ENCODE measurements around the gene CBL.
"Not testable (repeated sequence)": the region's sequence is repeated elsewhere in the genome, so short reads cannot be mapped to it uniquely, and the experiment has no call there.

CBL gene

DNA sequence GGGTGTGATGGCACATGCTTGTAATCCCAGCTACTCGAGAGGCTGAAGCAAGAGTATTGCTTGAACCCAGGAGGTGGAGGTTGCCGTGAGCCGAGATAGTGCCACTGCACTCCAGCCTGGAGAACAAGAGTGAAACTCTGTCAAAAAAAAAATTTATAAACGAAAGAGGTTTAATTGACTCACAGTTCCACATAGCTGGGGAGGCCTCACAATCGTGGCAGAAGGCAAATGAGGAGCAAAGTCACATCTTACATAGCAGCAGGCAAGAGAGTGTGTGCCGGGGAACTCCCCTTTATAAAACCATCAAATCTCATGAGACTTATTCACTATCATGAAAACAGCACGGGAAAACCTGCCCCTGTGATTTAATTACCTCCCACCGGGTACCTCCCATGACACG lies 21.7 kb upstream of the CBL start:
- DNase-seq (ENCODE audit: low read depth in 3 of 3, low spot score in 1 of 3): not testable (repeated sequence)

DNA sequence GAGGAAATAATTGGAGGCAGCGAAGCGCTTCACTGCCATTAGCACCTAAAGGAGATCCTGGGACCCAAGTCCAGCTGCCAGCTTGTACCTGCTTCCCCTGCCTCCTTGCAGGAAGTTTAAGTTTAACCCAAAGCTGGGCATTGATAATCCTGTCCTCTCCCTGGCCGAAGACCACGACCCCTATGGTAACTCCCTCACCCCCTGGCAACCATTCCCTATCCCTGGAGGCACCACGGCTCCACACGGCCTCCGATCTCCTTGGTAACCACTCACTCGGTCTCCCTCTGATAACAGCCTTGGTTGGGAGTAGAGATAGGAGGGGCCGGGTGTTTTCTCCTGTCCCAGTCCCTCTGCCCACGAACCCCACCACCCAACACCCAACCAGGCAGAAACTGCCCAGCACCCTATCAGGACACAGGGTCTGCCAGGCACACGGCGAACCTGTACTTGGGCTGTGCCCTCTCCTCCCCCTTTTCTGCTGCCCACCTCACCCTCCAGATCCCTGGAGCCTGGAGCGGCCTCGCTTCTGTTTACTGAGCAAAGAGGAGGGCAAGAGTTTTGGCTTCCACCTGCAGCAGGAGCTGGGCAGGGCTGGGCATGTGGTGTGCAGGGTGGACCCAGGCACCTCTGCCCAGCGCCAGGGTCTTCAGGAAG lies 20.0 kb upstream of the CBL start:
- no peak for DNase-seq (ENCODE audit: low read depth in 3 of 3, low spot score in 1 of 3)

DNA sequence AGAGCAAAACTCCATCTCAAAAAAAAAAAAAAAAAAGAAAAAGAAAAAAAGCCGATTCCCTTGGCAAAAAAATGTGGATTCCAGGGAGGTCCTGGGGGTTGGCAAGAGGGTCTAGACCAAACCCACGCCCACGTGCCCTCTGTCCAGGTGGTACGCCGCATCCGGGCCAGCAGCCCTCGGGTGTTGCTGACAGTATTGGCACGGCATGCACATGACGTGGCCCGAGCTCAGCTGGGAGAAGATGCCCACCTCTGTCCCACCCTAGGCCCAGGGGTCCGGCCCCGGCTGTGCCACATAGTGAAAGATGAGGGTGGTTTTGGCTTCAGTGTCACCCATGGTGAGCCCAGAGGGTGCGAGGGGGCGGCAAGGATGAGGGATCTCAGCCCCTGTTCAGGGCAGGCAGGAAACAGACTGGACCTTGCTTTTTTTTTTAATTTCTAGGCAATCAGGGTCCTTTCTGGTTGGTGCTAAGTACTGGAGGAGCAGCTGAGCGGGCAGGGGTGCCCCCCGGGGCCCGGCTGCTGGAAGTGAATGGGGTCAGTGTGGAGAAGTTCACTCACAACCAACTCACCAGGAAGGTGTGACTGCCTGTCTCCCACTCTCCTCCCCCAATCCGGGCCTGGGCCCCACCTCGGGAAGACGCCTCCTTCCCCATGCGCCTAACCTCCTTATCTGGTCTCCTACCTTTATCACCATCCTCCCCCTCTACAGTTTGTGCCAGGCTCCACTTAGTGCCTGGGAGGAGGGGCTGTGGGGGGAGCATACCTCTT lies 18.8 kb upstream of the CBL start:
- DNase-seq (ENCODE audit: low read depth in 3 of 3, low spot score in 1 of 3): no peak

DNA sequence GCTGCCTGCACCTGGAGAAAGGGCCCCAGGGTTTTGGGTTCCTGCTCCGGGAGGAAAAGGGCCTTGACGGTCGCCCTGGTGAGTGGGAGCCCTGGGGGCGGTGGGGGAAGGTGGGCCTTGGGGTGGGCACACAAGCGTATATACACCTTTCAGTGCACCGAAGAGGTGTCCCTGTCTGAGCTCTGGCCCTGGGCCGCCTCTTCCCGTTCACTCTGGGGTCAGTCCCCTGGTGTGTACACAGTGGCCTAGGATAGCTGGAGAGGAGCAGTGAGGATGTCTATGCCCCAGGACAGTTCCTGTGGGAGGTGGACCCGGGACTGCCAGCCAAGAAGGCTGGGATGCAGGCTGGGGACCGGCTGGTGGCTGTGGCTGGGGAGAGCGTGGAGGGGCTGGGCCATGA lies 18.1 kb upstream of the CBL start:
- DNase-seq (ENCODE audit: low read depth in 3 of 3, low spot score in 1 of 3): no peak

DNA sequence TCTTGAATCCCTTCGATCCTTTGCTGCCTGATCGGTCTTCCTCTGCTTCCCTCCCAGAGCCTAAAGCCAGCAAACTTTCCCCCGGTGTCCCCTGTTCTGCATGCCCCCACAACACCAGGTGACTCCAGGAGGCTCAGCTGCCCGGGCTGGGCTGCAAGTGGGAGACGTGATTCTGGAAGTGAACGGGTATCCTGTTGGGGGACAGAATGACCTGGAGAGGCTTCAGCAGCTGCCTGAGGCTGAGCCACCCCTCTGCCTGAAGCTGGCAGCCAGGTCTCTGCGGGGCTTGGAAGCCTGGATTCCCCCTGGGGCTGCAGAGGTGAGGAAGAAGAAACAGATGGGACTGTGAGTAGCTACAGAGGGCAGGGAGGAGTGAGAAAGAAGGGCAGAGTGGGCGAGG lies 17.3 kb upstream of the CBL start:
- DNase-seq (ENCODE audit: low read depth in 3 of 3, low spot score in 1 of 3): no peak

DNA sequence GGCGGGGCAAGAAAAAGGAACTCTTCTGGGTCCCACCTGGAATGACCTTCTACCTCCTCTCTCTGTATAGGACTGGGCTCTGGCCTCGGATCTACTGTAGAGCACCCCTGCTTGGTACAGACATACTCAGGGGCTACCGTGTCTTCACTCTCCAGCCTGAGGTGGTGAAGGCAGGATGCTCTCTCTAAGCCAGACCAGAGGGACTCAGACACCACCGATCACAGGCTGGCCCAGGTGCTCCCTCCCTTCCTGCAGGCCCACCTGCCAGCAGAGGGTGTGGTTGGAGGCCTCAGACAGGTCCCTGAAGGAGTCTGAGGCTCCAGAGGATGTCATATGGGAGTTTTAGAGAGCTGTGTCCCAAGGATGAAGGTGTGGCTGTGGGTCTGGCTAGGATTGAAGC lies 16.7 kb upstream of the CBL start:
- no peak for DNase-seq (ENCODE audit: low read depth in 3 of 3, low spot score in 1 of 3)

DNA sequence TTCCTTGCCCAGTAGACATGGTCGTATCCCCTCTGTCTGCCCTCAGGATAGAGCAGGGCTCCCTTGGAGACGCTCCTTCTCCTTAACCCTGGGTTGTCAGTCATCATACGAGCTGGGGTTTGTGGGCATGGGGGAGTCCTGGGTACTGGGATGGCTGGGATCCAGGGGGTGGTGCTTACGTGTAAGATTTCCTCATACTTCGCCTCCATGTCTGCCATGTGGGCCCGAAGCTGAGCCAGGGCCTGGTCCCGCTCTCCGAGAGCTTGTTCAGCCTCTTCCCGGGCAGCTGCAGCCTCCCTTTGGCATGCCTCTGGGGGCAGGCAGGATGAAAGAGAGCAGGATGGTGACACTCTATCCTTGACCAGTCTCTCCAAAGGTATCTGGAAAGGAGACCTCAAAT lies 15.6 kb upstream of the CBL start:
- DNase-seq (ENCODE audit: low read depth in 3 of 3, low spot score in 1 of 3): no peak

DNA sequence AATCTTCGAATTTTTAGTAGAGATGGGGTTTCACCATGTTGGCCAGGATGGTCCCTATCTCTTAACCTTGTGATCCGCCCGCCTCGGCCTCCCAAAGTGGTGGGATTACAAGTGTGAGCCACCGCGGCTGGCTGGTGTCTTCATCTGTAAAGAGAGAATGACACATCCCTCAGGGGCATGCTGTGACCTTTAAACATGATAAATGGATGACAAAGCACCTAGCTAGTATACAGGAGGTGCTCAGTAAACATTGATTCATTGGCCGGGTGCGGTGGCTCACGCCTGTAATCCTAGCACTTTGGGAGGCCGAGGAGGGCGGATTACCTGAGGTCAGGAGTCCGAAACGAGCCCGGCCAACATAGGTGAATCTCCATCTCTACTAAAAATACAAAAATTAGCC lies 14.9 kb upstream of the CBL start:
- not testable (repeated sequence) for DNase-seq (ENCODE audit: low read depth in 3 of 3, low spot score in 1 of 3)

DNA sequence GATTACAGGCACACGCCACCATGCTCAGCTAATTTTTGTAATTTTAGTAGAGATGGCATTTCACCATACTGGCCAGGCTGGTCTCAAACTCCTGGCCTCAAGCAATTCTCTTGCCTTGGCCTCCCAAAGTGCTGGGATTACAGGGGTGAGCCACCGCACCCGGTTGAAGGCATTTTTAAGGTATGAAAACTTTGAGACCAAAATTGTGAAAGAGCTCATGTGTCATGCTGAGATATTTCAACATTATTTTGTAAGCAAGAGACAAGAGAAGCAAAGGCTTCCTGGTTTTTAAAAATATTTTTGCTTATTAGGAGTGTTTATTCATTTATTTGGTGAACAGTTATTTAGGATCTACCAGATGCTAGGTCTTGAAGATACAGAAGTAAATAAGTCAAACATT lies 14.0 kb upstream of the CBL start:
- no peak for DNase-seq (ENCODE audit: low read depth in 3 of 3, low spot score in 1 of 3)

DNA sequence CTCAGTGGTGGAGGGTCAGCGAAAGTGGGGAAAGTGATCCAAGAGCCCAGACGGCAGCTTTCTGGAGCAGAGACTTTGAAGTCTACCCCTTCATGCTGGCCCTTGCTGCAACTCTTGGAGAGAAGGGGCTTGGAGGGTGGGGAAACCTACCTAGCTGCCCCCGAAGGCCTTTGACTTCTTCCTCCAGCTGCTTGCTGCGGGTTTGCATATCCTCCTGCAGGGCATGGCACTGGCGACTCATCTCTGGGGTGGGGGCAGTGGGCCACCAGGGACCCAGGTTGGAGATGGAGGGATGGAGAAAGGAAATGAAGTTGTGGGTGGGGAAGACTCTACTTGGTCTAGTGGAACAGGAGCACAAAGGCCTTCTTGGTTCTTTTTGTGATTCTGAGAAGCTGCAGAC lies 13.1 kb upstream of the CBL start:
- no peak for DNase-seq (ENCODE audit: low read depth in 3 of 3, low spot score in 1 of 3)

DNA sequence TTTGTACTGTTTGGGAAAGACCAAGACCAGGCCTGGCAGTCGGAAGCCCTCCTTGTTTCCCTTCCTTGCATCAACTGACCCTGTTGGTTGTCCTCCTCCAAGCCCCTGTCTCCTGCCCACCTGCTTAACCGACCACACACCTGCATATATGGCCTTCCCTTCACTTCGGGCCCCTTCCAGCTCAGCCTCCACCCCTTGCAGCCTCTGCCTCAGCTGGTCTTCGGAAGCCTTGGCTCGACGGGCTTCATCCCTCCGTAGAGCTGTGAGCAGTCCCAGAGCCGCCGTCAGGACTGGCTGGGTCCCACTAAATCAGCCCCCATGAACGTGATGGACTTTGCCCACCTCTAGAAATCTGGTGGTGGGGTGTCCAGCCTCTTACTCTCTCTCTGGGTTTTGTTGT lies 12.5 kb upstream of the CBL start:
- no peak for DNase-seq (ENCODE audit: low read depth in 3 of 3, low spot score in 1 of 3)

DNA sequence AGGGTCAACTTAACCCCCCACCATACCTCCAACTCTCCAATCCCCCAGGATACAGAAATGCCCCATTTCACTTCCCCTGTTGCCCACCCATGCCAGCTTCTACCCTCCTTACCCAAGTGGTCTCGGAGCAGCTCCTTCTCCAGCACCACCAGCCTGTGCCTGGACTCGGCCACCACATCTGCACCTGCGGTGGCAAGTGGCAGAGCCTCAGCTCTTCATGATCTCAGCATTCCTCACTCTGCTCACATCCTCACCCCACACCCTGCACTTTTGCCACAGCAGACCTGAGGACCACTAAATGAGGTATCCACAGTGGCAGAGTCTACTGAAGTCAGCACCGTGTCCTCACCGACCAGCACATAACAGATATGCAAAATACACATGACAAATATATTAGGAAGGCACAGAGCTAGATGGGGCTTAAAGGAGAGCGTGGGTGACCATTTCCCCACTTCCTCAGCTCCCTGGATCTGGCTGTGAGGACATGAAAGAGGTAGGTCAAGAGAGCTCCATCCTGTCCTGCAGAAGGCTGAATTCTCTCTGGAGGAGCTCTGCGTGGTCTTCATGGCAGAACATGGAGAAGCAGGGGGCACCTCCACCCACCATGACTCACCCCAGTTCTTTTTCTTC lies 11.2 kb upstream of the CBL start:
- DNase-seq (ENCODE audit: low read depth in 3 of 3, low spot score in 1 of 3): no peak

DNA sequence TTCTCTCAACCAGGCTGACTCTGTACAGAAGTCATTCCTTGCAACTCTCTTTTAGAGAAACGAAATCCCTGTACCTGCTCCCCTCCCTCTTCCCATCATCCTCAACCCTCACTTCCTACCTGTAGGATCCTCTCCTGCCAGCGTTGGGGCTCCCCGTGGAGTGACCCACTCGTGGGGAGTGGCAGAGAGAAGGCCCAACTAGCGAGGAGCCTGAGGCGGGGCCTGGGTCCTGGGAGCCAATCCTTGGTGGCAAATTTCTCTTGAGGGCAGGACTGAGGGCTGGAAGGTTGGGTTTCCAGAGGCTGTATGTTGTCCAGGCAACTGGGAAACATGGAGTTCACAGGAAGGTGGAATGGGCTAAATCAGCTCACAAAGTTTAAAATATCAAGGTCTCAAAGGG lies 10.5 kb upstream of the CBL start:
- DNase-seq (ENCODE audit: low read depth in 3 of 3, low spot score in 1 of 3): no peak

DNA sequence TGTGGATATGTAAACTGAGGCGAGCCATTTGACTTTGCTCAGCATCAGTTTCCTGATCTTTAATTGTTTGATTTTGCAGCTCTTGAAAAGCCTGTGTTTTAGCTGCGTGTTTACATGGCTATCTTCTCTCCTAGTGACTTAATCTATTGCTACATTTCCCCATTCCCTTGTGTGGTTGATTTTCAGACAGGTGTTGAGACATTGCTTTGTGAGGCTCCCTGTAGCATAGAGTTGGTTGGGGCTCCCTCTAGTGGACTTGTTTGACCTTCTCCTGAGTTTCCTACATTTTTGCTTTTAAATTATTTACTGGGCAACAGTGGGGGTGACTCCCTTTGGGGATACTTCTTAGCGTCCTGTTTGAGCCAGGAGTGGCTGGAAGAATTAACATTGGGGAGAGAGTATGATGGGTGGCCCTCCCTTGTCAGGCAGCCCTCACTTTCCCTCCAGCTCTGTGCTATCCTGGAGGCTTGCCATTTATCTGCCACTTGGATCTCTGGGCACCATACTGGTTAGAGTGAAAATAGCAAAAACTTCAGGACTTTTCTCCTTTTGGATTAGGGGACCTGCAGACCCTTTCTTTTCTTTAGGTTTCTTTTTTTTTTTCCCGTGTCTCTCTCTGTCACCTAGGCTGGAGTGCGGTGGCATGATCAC lies 9.2 kb upstream of the CBL start:
- peak; percentile 7 to 59 (median 44) for DNase-seq (ENCODE audit: low read depth in 3 of 3, low spot score in 1 of 3)

DNA sequence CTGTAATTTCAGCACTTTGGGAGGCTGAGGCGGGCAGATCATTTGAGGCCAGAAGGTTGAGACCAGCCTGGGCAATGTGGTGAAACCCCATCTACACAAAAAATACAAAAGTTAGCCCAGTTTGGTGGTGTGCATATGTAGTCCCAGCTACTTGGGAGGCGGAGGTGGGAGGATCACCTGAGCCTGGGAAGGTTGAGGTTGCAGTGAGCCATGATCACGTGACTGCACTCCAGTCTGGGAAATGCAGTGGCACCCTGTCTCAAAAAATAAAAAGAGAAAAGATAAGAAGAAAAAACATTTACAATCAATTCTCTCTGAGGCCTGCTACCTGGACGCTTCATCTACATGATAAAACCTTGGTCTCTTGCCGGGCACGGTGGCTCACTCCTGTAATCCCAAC lies 7.2 kb upstream of the CBL start:
- no peak for DNase-seq (ENCODE audit: low read depth in 3 of 3, low spot score in 1 of 3)

DNA sequence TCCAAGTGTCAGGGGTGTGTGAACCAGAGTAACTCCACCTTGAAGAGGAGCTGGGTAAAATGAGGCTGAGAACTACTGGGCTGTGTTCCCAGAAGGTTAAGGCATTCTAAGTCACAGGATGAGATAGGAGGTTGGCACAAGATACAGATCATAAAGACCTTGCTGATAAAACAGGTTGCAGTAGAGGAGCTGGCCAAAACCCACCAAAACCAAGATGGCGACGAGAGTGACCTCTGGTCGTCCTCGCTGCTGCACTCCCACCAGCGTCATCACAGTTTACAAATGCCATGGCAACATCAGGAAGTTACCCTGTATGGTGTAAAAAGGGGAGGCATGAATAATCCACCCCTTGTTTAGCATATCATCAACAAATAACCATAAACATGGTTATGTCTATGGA lies 4.9 kb upstream of the CBL start:
- not testable (repeated sequence) for DNase-seq (ENCODE audit: low read depth in 3 of 3, low spot score in 1 of 3)

DNA sequence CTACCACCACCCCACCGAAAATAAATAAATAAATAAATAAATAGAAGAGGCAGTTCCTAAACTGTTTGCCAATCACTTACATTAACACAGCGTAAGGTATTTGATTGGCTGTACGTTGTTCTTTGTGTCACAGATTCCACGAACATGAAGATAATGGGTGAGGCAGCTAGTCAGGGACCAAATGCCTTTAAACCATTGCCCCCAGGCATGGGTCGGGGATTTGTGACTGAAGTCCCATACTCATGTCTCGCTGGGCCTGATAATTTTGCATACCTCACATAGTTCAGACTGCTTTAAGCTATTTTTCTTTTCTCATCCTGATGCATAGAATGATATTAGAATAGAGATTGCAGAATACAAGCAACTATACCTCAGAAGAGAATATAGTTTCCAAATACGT lies 3.6 kb upstream of the CBL start:
- DNase-seq (ENCODE audit: low read depth in 3 of 3, low spot score in 1 of 3): no peak

DNA sequence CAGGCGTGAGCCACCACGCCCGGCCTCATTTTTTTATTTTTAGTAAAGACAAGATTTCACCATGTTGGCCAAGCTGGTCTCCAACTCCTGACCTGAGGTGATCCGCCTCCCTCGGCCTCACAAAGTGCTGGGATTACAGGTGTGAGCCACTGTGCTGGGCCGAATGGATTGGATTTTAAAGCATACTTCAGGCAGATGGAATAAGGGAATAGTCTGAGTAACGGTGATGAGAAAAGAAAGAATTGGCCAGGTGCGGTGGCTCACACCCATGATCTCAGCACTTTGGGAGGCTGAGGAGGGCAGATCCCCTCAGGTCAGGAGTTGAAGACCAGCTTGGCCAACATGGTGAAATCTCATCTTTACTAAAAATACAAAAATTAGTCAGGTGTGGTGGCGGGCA lies 2.1 kb upstream of the CBL start:
- DNase-seq (ENCODE audit: low read depth in 3 of 3, low spot score in 1 of 3): no peak

DNA sequence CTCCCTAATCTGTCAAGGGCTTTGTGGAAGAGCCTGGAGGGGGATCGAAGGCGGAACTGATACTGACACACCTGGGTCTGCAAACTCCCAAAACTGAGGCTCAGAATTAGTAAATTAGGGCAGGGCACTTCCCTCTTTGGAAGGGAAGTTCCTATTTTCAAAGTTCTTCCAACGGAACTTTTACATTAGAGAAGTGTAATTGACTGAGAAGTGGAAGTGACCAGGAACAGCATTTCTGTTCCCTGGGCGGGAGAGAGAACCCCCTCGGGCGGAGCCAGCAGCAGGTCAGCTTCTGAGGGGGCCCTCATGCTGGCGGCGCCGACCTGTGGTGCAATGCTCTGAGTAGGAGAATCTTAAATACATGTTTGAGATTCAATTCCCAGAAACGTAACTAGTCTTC lies 1.1 kb upstream of the CBL start:
- DNase-seq (ENCODE audit: low read depth in 3 of 3, low spot score in 1 of 3): no peak

DNA sequence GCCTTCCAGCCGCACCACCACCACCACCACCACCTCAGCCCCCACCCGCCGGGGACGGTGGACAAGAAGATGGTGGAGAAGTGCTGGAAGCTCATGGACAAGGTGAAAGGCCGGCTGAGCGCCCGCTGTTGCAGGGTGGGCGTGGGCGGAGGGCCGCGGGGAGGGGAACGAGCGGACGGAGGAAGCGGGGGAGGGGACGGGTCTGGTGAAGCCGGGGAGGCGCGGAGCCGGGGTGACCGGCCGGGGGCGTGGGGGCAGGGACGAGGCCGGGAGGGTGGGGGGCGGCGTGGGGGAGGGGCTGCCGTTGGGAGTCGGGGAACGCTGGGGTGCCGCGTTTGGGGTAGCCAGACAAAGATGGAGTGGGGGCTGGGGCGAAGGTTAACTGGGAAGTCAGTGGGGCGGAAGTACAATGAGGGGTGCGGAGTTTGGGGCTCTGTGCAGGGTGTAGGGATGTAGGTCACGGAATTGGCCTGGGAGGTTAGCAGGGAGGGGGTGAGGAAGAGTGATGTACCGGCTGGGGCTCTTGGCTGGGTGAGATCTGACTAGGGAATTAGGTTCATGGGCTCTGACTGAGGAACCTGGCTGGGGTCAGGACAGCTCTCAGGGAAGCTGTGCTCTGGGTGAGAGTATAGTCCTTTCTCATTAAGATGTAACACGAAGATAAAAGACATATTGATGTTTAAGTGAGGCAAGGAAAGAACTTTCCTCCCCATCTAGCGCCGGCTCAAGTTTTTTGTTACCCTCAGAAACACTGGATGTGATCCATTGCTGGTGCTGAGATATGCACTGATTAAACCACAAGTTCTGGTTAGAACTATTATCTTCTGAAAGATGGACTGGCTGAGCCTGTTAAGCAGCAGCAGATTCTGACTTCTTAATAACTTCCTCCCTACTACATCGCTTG lies 624 bp downstream of the CBL start:
- DNase-seq (ENCODE audit: low read depth in 3 of 3, low spot score in 1 of 3): peak in 1 of 3 donors; percentile 7

DNA sequence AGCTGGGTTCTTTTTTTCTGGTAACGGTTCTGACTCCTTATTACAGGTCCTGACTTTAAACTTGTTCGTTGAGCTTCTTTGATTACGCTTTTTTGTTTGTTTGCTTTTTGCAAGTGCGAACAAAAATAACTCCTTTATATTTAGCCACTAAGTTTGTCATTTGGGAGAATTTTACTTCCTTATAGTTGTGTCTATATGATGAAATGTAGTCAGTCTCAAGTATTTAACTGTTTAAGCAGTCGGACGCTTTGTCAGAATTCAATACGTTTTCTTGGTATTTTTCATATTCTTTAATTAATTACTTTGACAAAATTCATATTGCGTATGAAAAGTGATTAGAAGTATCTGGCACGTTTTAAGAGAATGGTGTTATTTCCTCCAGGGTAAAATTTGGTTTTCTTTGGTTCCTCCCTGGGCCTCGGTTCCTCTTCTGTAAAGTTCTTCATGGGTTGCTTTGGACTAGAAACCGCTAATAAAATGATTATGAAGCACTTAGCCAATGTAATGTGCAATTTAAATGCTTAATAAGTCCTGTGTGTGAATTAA lies 1.3 kb downstream of the CBL start:
- no peak for DNase-seq (ENCODE audit: low read depth in 3 of 3, low spot score in 1 of 3)

All from stimulated activated CD4-positive, alpha-beta T cell treated with anti-CD3 and anti-CD28 coated beads, TNF-alpha, amount 100 ng/mL, for 1 hour (primary cell).